Thyroid gland (tissue), 4 donors: Measurements from ENCODE around the gene CISH.

Experiments
- CTCF ChIP-seq, 6 experiments: fragments of 200-600 bp in 3 of 6; fragments of 450-650 bp in 3 of 6; sonication (generic) in 3 of 6; IDR thresholded peaks; one replicate each; pipeline ENCODE4 v1.5.1; 2016 to 2019; ENCODE audit warnings: antibody characterized with exemption in 6 of 6, mild to moderate bottlenecking in 2 of 6, inconsistent platforms in 1 of 6, moderate library complexity in 1 of 6
- POLR2A ChIP-seq, 2 donors: fragments of 450-650 bp; IDR thresholded peaks; one replicate each; pipeline ENCODE4 v1.6.1; 2017; ENCODE audit warnings: antibody characterized with exemption in 2 of 2, mild to moderate bottlenecking in 2 of 2, moderate library complexity in 1 of 2

GRCh38 chr3:50604110-50604621 is 7.4 kb downstream of the CISH start:
- TF ChIP-seq CTCF (IDR thresholded peaks at IDR 0.05) = no peak
- no peak for TF ChIP-seq POLR2A (IDR thresholded peaks at IDR 0.05)
